ENCODE data around the gene BATF2.

The BATF2 gene

GRCh38 chr11:64960719-64961118, 36.1 kb downstream of the BATF2 start:
- no peak for DNase-seq

GRCh38 chr11:64959498-64959897, 37.3 kb downstream of the BATF2 start:
- DNase-seq = no peak

- no peak for DNase-seq
These were observed 42.6 kb downstream of the BATF2 start for GRCh38 chr11:64954201-64954600.

- DNase-seq = no peak
These were observed 45.2 kb downstream of the BATF2 start for GRCh38 chr11:64951529-64951928.

- no peak for DNase-seq
These were observed 49.5 kb downstream of the BATF2 start for GRCh38 chr11:64947208-64947814.

Data from hematopoietic multipotent progenitor cell treated with erythropoietin and hydrocortisone succinate and interleukin-3 and kit ligand, for 4 days (in vitro differentiated cells).